Measurements from ENCODE around the gene CFTR. TPM values are rescaled to one million over a fixed set of nuclear protein-coding genes. Genes with fewer than 3 reads are reported as not detected.

The CFTR gene
- total and polyA plus RNA-seq, 2 of the 8 experiments (the other 6 are each of a cell fraction or from before 2014, with no cell fraction given) = 1.2 to 1.6 TPM

- TF ChIP-seq SIN3A (conservative IDR thresholded peaks at IDR 0.05 in 1 of 2, IDR thresholded peaks at IDR 0.05 in 1 of 2; ENCODE audit: low read depth in 1 of 2, low read length in 2 of 2) (no peak), RBBP5 (IDR thresholded peaks at IDR 0.05; ENCODE audit: borderline replicate concordance, low read depth, low read length) (no peak), ASH2L (IDR thresholded peaks at IDR 0.05; ENCODE audit: low read length) (no peak), SP1 (IDR thresholded peaks at IDR 0.05; ENCODE audit: low read depth, low read length) (no peak), KDM1A (IDR thresholded peaks at IDR 0.05; ENCODE audit: borderline replicate concordance, low read length) (no peak), CREB1 (IDR thresholded peaks at IDR 0.05) (no peak)
- Histone ChIP-seq H3K36me3 (ENCODE audit: control insufficient read depth in 2 of 4, insufficient read depth in 4 of 4, low read length in 3 of 4) (no peaks in the 10 kb centered on the region), H3K4me3 (ENCODE audit: extremely low read depth in 1 of 4, insufficient read depth in 2 of 4, low read depth in 3 of 4, low read length in 4 of 4) (no peak overlapping the region), H3K14ac (ENCODE audit: insufficient read length) (no peak overlapping the region), H4K5ac (ENCODE audit: insufficient read length, low read depth, low read length) (no peak overlapping the region), H2BK20ac (ENCODE audit: low read length) (no peak overlapping the region), H3K18ac (ENCODE audit: extremely low read depth, low read length) (no peak overlapping the region), H2BK15ac (ENCODE audit: low read length) (no peak overlapping the region), H4K20me1 (replicated peaks in 1 of 2; ENCODE audit: control insufficient read depth in 1 of 2, insufficient read depth in 2 of 2, low read length in 2 of 2) (no peaks in the 10 kb centered on the region), H4K8ac (ENCODE audit: extremely low read depth, insufficient read depth, low read length) (no peak overlapping the region), H3K4ac (replicated peaks; ENCODE audit: insufficient read length, low read depth, low read length) (no peak overlapping the region), H3K56ac (replicated peaks; ENCODE audit: insufficient read length, low read depth, low read length) (no peak overlapping the region), H2BK120ac (replicated peaks; ENCODE audit: low read depth, low read length) (no peak overlapping the region), H3K23me2 (ENCODE audit: low read depth, low read length) (no peaks in the 10 kb centered on the region), H2BK12ac (ENCODE audit: low read depth, low read length) (no peak overlapping the region), H2AFZ (ENCODE audit: low read length) (no peak overlapping the region), H3K9ac (replicated peaks in 1 of 4; ENCODE audit: extremely low read depth in 1 of 4, low read depth in 3 of 4, low read length in 3 of 4) (no peak overlapping the region), H4K91ac (replicated peaks; ENCODE audit: insufficient read length, low read length) (no peak overlapping the region), H2AK5ac (ENCODE audit: low read depth, low read length) (no peak overlapping the region), H3K9me3 (ENCODE audit: insufficient read depth in 2 of 2, low read depth in 1 of 2, low read length in 1 of 2) (no peaks in the 10 kb centered on the region), H3K79me2 (ENCODE audit: control insufficient read depth in 1 of 2, insufficient read depth in 2 of 2, low read length in 2 of 2) (no peaks in the 10 kb centered on the region), H3K27me3 (replicated peaks in 1 of 4; ENCODE audit: control insufficient read depth in 3 of 4, extremely low read depth in 1 of 4, insufficient read depth in 3 of 4, low read length in 3 of 4) (no peaks in the 10 kb centered on the region), H3K4me1 (replicated peaks in 1 of 4; ENCODE audit: control insufficient read depth in 3 of 4, insufficient read depth in 4 of 4, low read length in 3 of 4) (no peaks in the 10 kb centered on the region), H3K27ac (ENCODE audit: low read depth, low read length) (no peak overlapping the region), H3K23ac (ENCODE audit: insufficient read length) (no peak overlapping the region), H3K79me1 (ENCODE audit: low read depth, low read length) (no peaks in the 10 kb centered on the region), H2BK5ac (ENCODE audit: low read depth, low read length) (no peak overlapping the region), H3K4me2 (ENCODE audit: insufficient read depth in 1 of 2, low read depth in 2 of 2, low read length in 2 of 2) (no peak overlapping the region)
- 95% methylated on average over 1 of the region's 1 CpG; no CpG with 5 or more reads in 1 of the 2 experiments for WGBS, 2 experiments (ENCODE audit: extremely low coverage in 1 of 2, insufficient coverage in 1 of 2, insufficient read length in 1 of 2, insufficient replicate concordance in 2 of 2, low coverage in 1 of 2, low lambda C conversion rate in 2 of 2, missing lambda C conversion rate in 1 of 2)
- FAIRE-seq = no peak
- CTCF ChIA-PET (ENCODE audit: partially characterized antibody) = interaction anchor here (0.6 kb wide), 1 partner anchor 305 kb away, joined by 3 read pairs; no protein-coding TSS in a partner anchor
- no peak for DNase-seq (ENCODE audit: low read depth in 1 of 2, low spot score in 2 of 2)
- POLR2A ChIA-PET (ENCODE audit: partially characterized antibody) = no interaction called here
Measured at GRCh38 chr7:117581424-117581823, 101.6 kb downstream of the CFTR start.
